Pancreas (tissue), 10 donors: ENCODE results near the gene TBCK. TPM values are rescaled to one million over a fixed set of nuclear protein-coding genes. Genes with fewer than 3 reads are reported as not detected.
A peak's percentile ranks its signal among the peaks of the same experiment; 100 is the strongest.

ENCODE experiments used
- ATAC-seq, 4 donors: fragments of 200-7000 bp; cut with Tn5 transposase; one replicate each; pipeline versions ENCODE4 v1.8.0 to v1.9.1; 2020; ENCODE audit warnings: mild to moderate bottlenecking in 4 of 4, moderate library complexity in 4 of 4
- DNase-seq, 6 donors: peaks; one replicate each; pipeline ENCODE4 v3.0.0-alpha.2; 2020
- FAIRE-seq: peaks from 2 replicates; lab custom pipeline; 2012; peaks lifted over from hg19 to GRCh38; lab: Jason Lieb, UNC
- H3K27ac ChIP-seq, 4 donors: fragments of 200-600 bp; sonication (generic); 1 replicate in 3 of 4; 2 replicates in 1 of 4; pipeline versions ENCODE4 v1.5.0 to v1.8.0; 2020
- H3K27me3 ChIP-seq, 4 donors: fragments of 200-600 bp; one replicate each; pipeline ENCODE4 v1.8.0; 2021
- H3K36me3 ChIP-seq, 3 donors: fragments of 200-600 bp; sonication (generic) in 1 of 3; one replicate each; pipeline versions ENCODE4 v1.5.0 to v1.8.0; 2020 to 2021
- H3K4me1 ChIP-seq, 3 donors: fragments of 200-600 bp; one replicate each; pipeline ENCODE4 v1.8.0; 2021
- H3K4me3 ChIP-seq, 4 donors: fragments of 200-600 bp; sonication (generic) in 2 of 4; one replicate each; pipeline versions ENCODE4 v1.5.0 to v1.8.0; 2020 to 2021
- H3K9me3 ChIP-seq, 4 donors: fragments of 200-600 bp; one replicate each; pipeline ENCODE4 v1.8.0; 2021
- WGBS, 2 donors: extraction: QIAGEN DNeasy Blood & Tissue Kit; methylation state at CpG; one replicate each; pipeline ENCODE4 v1.1.7; 2013; 5-methylcytosine and 5-hydroxymethylcytosine counted together
- intact Hi-C, 3 donors: fragments of 100-400 bp; cut with DNase I; formaldehyde crosslinking; loops; one replicate each; pipeline versions ENCODE4 v1.11.1 to v1.14.2; 2022
- polyA plus RNA-seq, 2 donors: library from polyadenylated mRNA; stranded (reverse); fragments of 200-250 nt; gene quantifications; one replicate each; pipeline ENCODE4 v1.2.3, GENCODE V29; 2013
- total RNA-seq, 6 donors: library from RNA; stranded (reverse); fragmentation: NEBNext Ultra II Directional in 4 of 6; extraction: Animal tissue kit (Norgen Biotek cat#: 25700) in 4 of 6; gene quantifications; one replicate each; pipeline versions ENCODE4 v1.2.1 to v1.2.4, GENCODE V29; 2021 to 2023
- TF ChIP-seq, protein P1 (sequence below), 4 donors: fragments of 200-600 bp; sonication (generic) in 3 of 4; IDR thresholded peaks; one replicate each; pipeline versions ENCODE4 v1.5.0 to v1.8.0; 2021; ENCODE audit warnings: antibody characterized with exemption in 4 of 4
- donor health status: healthy with polysubstance abuse.
- donor health status: DM: no; HTN: no; CAD: no; lungs with moderate emphysema.
- donor health status: DM: no; HTN: no; CAD: no.
- donor health status: control.
- donor health status: control.
- donor health status: Bipolar disorder and iron deficiency.
- donor health status: DM: yes; HTN: yes; CAD: no.
- donor health status: DM: no; HTN: no; CAD: no.
- donor health status: DM: no; HTN: no; CAD: no.
- donor health status: DM: yes; HTN: yes; CAD: no.

The TBCK gene
- total and polyA plus RNA-seq, 8 donors: 5.3 to 35.1 (median 12.5) TPM

DNA sequence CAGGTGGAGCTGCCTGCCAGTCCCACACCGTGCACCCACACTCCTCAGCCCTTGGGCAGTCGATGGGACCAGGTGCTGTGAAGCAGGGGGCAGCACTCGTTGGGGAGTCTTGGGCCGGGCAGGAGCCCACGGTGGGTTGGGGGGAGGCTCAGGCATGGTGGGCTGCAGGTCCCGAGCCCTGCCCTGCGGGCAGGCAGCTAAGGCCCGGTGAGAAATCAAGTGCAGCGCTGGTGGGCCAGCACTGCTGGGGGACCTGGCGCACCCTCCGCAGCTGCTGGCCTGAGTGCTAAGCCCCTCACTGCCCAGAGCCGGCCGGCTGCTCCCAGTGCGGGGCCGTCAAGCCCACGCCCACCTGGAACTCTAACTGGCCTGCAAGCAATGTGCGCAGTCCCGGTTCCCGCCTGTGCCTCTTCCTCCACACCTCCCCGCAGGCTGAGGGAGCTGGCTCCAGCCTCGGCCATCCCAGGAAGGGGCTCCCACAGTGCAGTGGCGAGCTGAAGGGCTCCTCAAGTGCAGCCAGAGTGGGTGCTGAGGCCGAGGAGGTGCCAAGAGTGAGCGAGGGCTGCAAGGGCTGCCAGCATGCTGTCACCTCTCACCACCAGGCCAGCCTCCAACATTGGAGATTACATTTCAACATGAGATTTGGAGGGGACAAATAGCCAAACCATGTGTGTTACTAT is 223.5 kb downstream of the TBCK start:
- intact Hi-C loops: no loop called here
- 96 to 97% methylated on average over 23 to 24 of the region's 24 CpGs for WGBS, 2 donors
- no peaks in the 10 kb centered on the region for H3K4me1 ChIP-seq
- no peaks in the 10 kb centered on the region for H3K9me3 ChIP-seq
- no peaks in the 10 kb centered on the region for H3K27me3 ChIP-seq
- no peak overlapping the region for H3K4me3 ChIP-seq
- DNase-seq (peak in 1 of 6 donors; percentile 55), ATAC-seq (no peak), FAIRE-seq (no peak)
- H3K36me3 ChIP-seq: peaks cover 0 to 18% (median 0%) of the 10 kb centered on the region in 3 donors
- H3K27ac ChIP-seq: no peak overlapping the region
- TF ChIP-seq, protein P1, sequence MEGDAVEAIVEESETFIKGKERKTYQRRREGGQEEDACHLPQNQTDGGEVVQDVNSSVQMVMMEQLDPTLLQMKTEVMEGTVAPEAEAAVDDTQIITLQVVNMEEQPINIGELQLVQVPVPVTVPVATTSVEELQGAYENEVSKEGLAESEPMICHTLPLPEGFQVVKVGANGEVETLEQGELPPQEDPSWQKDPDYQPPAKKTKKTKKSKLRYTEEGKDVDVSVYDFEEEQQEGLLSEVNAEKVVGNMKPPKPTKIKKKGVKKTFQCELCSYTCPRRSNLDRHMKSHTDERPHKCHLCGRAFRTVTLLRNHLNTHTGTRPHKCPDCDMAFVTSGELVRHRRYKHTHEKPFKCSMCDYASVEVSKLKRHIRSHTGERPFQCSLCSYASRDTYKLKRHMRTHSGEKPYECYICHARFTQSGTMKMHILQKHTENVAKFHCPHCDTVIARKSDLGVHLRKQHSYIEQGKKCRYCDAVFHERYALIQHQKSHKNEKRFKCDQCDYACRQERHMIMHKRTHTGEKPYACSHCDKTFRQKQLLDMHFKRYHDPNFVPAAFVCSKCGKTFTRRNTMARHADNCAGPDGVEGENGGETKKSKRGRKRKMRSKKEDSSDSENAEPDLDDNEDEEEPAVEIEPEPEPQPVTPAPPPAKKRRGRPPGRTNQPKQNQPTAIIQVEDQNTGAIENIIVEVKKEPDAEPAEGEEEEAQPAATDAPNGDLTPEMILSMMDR (IDR thresholded peaks at IDR 0.05): no peak

DNA sequence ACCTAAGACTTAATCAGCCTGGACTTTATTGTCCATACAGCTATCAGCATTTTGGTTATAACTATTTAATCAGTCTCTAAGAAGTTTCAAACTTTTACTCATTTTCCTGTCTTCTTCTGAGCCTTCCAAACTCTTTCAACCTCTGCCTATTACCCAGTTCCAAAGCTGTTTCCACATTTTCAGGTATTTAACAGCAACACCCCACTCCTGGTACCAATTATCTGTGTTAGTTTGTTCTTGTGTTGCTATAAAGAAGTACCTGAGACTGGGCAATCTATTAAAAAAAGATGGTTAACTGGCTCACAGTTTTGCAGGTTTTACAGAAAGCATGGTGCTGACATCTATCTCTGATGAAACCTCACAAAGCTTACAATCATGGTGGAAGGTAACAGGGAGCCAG is 225.2 kb downstream of the TBCK start:
- TF ChIP-seq, protein P1 (IDR thresholded peaks at IDR 0.05): no peak
- H3K27ac ChIP-seq: no peak overlapping the region
- H3K4me3 ChIP-seq: no peak overlapping the region
- H3K9me3 ChIP-seq: no peaks in the 10 kb centered on the region
- DNase-seq: no peak
- H3K4me1 ChIP-seq: no peaks in the 10 kb centered on the region
- ATAC-seq: no peak
- no peaks in the 10 kb centered on the region for H3K27me3 ChIP-seq
- no peak for FAIRE-seq
- H3K36me3 ChIP-seq: peaks cover 0 to 18% (median 0%) of the 10 kb centered on the region in 3 donors
- intact Hi-C loops: no loop called here

DNA sequence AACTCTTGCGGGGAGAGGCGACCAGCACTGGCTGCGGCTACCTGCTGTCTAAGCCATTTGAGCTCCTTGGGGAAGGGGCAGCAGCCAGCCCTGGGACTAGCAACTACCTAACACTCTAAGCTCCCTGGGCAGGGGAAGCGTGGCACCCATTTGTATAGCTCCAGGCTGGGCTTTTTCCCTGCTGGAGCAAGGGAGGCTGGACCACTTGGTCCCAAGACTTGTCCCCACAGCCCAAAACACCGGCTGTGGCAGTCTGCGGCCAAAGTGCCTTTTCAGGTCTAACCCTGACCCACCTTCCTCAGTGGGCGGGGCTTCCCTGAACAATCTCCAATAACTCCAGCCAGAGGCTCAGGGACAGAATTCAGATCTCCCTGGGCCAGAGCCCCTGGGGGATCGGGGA is 232.9 kb downstream of the TBCK start:
- no peak for ATAC-seq
- H3K4me1 ChIP-seq: no peaks in the 10 kb centered on the region
- 98% methylated on average over 8 of the region's 8 CpGs for WGBS, 2 donors
- no peak for DNase-seq
- no peaks in the 10 kb centered on the region for H3K36me3 ChIP-seq
- TF ChIP-seq, protein P1 (IDR thresholded peaks at IDR 0.05): no peak
- no peaks in the 10 kb centered on the region for H3K9me3 ChIP-seq
- H3K27ac ChIP-seq: no peak overlapping the region
- intact Hi-C loops: no loop called here
- no peak overlapping the region for H3K4me3 ChIP-seq
- no peak for FAIRE-seq
- no peaks in the 10 kb centered on the region for H3K27me3 ChIP-seq

DNA sequence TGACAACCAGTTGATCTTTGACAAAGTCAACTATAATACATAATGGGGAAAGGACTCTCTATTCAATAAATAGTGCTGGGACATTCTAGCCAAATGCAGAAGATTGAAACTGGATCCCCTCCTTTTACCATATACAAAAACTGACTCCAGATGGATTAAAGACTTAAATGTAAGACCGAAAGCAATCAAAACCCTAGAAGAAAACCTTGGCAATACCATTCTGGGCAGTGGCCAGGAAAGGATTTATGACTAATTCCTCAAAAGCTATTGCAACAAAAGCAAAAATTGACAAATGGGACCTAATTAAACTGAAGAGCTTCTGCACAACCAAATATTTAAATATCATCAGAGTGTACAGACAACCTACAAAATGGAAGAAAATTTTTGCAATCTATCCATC is 235.6 kb downstream of the TBCK start:
- Histone ChIP-seq H3K4me3 (no peak overlapping the region), H3K4me1 (no peaks in the 10 kb centered on the region), H3K27me3 (no peaks in the 10 kb centered on the region), H3K27ac (no peak overlapping the region), H3K9me3 (no peaks in the 10 kb centered on the region), H3K36me3 (peaks cover 0 to 3% (median 0%) of the 10 kb centered on the region in 3 donors)
- intact Hi-C loops: no loop called here
- DNase-seq (no peak), ATAC-seq (no peak), FAIRE-seq (no peak)
- TF ChIP-seq, protein P1 (IDR thresholded peaks at IDR 0.05): no peak
- 97 to 100% methylated on average over 1 of the region's 1 CpG for WGBS, 2 donors

DNA sequence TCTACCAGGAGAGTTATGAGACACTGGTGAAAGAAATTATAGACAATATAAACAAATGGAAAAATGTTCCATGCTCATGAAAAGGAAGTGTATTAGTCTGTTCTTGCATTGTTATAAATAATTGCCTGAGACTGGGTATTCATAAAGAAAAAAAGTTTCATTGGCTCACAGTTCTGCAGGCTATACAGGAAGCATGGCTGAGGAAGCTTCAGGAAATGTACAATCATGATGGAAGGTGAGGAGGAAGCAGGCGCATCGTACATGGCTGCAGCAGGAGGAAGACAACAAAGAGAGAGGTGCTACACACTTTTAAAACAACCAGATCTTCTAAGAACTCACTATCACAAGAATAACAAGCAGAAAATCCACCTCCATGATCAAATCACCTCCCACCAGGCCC is 236.4 kb downstream of the TBCK start:
- H3K36me3 ChIP-seq: peaks cover 0 to 3% (median 0%) of the 10 kb centered on the region in 3 donors
- no peaks in the 10 kb centered on the region for H3K4me1 ChIP-seq
- ATAC-seq: no peak
- TF ChIP-seq, protein P1 (IDR thresholded peaks at IDR 0.05): no peak
- FAIRE-seq: no peak
- intact Hi-C loops: no loop called here
- WGBS, 2 donors: 94 to 100% methylated on average over 2 of the region's 2 CpGs
- no peak overlapping the region for H3K27ac ChIP-seq
- H3K4me3 ChIP-seq: no peak overlapping the region
- H3K27me3 ChIP-seq: no peaks in the 10 kb centered on the region
- DNase-seq: no peak
- H3K9me3 ChIP-seq: no peaks in the 10 kb centered on the region
